ENCODE data around the gene HS3ST6.
"Not testable (repeated sequence)": the region's sequence is repeated elsewhere in the genome, so short reads cannot be mapped to it uniquely, and the experiment has no call there.

HS3ST6 gene

GRCh38 chr16:1946495-1947368 lies 28.5 kb upstream of the HS3ST6 start:
- no peak for DNase-seq (ENCODE audit: low read depth in 2 of 2)

GRCh38 chr16:1945559-1946391 lies 27.6 kb upstream of the HS3ST6 start:
- DNase-seq (ENCODE audit: low read depth in 2 of 2) = no peak

GRCh38 chr16:1944612-1945199 lies 26.5 kb upstream of the HS3ST6 start:
- DNase-seq (ENCODE audit: low read depth in 2 of 2) = no peak

GRCh38 chr16:1942810-1943726 lies 24.9 kb upstream of the HS3ST6 start, which contains the start of gene MSRB1:
MSRB1 (minus strand) TSS chr16:1943199; CDS start chr16:1943156, 43 bp downstream.
- DNase-seq (ENCODE audit: low read depth in 2 of 2) = peak; percentile 90 to 93

- DNase-seq (ENCODE audit: low read depth in 2 of 2) = no peak
Measured at GRCh38 chr16:1942047-1942809, 24.0 kb upstream of the HS3ST6 start.

GRCh38 chr16:1941162-1942046 lies 23.2 kb upstream of the HS3ST6 start:
- no peak for DNase-seq (ENCODE audit: low read depth in 2 of 2)

- DNase-seq (ENCODE audit: low read depth in 2 of 2) = no peak
Measured at GRCh38 chr16:1940273-1941161, 22.3 kb upstream of the HS3ST6 start.

GRCh38 chr16:1939833-1940232 lies 21.6 kb upstream of the HS3ST6 start:
- DNase-seq (ENCODE audit: low read depth in 2 of 2) = not testable (repeated sequence)

- DNase-seq (ENCODE audit: low read depth in 2 of 2) = no peak
Measured at GRCh38 chr16:1938910-1939309, 20.7 kb upstream of the HS3ST6 start.

GRCh38 chr16:1938316-1938715 lies 20.1 kb upstream of the HS3ST6 start:
- DNase-seq (ENCODE audit: low read depth in 2 of 2) = no peak

GRCh38 chr16:1936945-1937479 lies 18.8 kb upstream of the HS3ST6 start:
- no peak for DNase-seq (ENCODE audit: low read depth in 2 of 2)

- no peak for DNase-seq (ENCODE audit: low read depth in 2 of 2)
Measured at GRCh38 chr16:1933097-1933661, 15.0 kb upstream of the HS3ST6 start.

- DNase-seq (ENCODE audit: low read depth in 2 of 2) = no peak
Measured at GRCh38 chr16:1932050-1933028, 14.1 kb upstream of the HS3ST6 start.

- DNase-seq (ENCODE audit: low read depth in 2 of 2) = no peak
Measured at GRCh38 chr16:1930338-1930720, 12.1 kb upstream of the HS3ST6 start.

- peak; percentile 51 to 53 for DNase-seq (ENCODE audit: low read depth in 2 of 2)
Measured at GRCh38 chr16:1929578-1930337, 11.5 kb upstream of the HS3ST6 start.

- DNase-seq (ENCODE audit: low read depth in 2 of 2) = peak in 1 of 2 experiments; percentile 6
Measured at GRCh38 chr16:1929105-1929504, 10.9 kb upstream of the HS3ST6 start.
